Activated CD4-positive, alpha-beta T cell treated with anti-CD3 and anti-CD28 coated beads, Interleukin-2, amount 50 U/mL, for 24 hours (primary cell): ENCODE measurements around the gene ARHGEF40.

Experiments
- DNase-seq, 2 donors: peaks; one replicate each; pipeline ENCODE4 v3.0.0-alpha.2; 2020; ENCODE audit warnings: low read depth in 1 of 2, low spot score in 1 of 2

ARHGEF40 gene

DNA sequence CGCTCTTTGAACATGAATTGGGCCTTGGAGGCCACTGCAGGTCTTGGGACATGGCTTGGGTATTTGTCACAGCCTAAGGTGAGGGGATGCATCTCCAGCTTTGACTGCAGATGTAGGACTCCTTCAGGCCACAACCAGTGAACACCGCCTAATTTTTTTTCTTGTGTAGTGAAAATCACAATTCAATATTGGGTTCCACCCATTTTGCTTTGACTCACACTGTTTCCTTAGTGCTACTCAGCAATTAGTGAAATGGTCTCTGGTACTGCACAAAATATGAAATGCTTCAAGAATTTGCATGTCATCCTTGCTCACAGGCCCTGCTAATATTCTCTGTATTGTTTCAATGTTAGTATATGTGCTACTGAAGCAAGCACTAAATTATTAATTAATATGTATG, 43.3 kb downstream of the ARHGEF40 start:
- DNase-seq: no peak

DNA sequence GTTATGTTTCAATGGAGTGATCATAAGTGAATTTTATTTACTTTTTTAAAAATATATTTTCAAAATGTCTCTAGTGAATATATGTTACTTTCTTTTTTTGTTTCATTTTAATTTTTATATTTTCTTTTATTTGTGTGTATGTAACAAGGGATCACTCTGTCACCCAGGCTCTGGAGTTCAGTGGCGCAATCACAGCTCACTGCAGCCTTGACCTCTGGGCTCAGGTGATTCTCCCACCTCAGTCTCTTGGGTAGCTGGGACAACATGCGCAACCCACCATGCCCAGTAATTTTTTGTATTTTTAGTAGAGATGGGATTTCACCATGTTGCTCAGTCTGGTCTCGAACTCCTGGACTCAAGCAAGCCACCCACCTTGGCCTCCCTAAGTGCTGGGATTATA, 48.8 kb downstream of the ARHGEF40 start:
- no peak for DNase-seq

DNA sequence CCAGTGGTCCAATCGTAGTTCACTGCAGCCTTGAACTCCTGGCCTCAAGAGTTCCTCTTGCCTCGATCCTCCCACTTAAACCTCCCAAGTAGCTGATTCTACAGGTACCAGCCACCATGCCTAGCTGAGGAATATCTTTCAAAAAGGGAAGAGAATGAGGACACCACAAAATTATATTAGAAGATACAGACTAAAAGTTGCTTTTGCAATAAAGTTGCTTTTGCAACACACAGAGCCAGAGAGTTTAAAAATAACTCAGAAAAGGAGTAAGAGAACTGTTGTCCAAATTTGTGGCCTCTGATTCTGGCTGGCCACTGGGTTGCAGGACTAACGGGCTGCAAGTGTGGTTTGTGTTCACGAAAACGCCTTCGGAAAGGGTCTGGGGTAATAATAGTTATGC, 50.6 kb downstream of the ARHGEF40 start:
- no peak for DNase-seq

DNA sequence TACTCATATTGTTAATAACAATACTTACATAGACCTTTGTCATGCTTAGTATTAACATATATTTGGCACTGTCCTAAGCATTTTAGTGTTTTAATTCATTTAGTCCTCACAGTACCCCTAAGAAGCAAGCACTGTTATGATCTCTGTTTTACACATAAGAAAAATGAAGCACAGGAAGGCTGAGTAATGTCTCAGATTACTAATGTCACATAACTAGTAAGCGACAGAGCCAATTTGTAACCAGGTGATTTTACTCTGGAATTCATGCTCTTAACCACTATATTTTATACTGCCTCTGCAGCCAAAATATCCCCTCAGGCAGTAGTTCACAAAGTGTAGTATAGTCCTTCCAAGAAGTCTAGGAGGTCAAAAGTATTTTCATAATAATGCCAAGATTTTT, 51.0 kb downstream of the ARHGEF40 start:
- DNase-seq: no peak

DNA sequence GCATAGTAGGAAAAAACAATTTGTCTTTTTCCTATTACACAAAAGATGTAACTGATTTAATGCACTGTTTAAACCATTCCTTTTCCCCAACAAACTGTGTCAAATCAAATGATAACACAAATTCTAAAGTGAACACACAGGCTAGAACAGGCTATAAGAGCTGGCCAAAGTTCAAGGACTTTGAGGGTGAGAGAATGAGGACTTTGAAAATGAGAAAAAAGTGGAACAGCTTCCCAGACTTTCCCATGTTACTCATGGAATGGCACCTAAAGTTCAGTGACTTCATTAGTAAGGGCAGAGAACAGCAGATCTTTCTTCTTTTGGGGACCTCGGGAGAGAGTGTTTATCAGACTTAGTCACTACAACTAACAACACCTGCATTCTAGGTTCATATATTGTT, 53.3 kb downstream of the ARHGEF40 start:
- DNase-seq: no peak

DNA sequence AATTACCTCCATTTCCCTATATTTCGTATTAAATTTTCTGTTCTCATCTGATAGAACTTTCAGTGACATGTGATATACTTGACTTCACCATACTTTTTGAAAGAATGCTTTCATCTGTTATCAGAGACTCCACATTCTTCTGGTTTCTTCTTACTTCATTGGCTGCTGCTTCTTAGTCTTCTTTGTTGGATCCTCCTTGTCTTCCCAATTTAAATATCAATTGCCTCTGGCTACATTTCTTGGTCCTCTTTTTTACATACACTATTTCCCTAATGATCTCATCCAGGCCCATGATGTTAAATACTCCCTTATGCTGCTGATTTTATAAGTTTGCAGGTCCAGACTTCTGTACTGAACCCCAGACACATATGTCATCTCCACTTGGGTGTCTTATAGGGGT, 63.8 kb downstream of the ARHGEF40 start:
- no peak for DNase-seq

DNA sequence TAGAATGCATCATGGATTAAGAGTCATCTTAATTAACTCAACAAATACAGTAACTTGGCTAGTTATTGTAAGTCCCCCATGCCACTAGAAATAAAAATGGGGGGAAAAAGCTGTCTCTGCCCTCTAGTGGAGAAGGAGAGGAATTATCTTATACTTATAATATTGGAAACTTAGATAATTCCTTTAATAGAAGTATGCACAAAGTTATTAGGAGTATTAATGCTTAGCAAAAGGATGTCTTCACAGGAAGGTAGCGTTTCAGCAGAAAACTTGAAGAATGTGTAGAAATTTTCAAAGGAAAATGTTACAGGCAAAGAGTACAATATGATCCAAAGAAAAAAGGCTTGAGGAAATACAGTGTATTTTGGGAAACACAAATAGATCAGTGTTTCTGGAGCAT, 65.9 kb downstream of the ARHGEF40 start:
- DNase-seq: no peak
